Measurements from ENCODE around the gene MYEOV. TPM values are rescaled to one million over a fixed set of nuclear protein-coding genes. Genes with fewer than 3 reads are reported as not detected.

Gene MYEOV
- total and polyA plus RNA-seq, 2 experiments from 2014 or later: 0.14 TPM; not detected in 1

DNA sequence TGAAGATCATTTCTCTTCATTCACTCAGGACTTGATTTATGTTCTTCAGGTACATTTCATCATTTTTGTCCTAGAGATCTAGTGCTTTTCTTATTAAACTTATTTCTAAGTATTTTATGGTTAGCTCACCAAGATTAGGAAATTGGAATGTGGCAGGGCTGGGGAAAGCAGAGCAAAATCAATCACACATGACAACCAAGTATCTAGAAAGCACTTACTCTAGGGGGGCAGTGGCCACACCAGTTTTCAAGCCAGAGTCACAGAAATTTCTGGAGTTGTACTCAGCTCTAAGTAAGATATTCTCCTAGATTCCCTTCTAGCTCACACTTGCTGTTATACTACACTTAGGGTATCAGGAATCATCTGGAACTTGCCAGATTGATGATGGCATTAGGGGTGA lies 33.3 kb upstream of the MYEOV start (continued):
- TF ChIP-seq, protein P1, sequence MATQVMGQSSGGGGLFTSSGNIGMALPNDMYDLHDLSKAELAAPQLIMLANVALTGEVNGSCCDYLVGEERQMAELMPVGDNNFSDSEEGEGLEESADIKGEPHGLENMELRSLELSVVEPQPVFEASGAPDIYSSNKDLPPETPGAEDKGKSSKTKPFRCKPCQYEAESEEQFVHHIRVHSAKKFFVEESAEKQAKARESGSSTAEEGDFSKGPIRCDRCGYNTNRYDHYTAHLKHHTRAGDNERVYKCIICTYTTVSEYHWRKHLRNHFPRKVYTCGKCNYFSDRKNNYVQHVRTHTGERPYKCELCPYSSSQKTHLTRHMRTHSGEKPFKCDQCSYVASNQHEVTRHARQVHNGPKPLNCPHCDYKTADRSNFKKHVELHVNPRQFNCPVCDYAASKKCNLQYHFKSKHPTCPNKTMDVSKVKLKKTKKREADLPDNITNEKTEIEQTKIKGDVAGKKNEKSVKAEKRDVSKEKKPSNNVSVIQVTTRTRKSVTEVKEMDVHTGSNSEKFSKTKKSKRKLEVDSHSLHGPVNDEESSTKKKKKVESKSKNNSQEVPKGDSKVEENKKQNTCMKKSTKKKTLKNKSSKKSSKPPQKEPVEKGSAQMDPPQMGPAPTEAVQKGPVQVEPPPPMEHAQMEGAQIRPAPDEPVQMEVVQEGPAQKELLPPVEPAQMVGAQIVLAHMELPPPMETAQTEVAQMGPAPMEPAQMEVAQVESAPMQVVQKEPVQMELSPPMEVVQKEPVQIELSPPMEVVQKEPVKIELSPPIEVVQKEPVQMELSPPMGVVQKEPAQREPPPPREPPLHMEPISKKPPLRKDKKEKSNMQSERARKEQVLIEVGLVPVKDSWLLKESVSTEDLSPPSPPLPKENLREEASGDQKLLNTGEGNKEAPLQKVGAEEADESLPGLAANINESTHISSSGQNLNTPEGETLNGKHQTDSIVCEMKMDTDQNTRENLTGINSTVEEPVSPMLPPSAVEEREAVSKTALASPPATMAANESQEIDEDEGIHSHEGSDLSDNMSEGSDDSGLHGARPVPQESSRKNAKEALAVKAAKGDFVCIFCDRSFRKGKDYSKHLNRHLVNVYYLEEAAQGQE (IDR thresholded peaks at IDR 0.05; ENCODE audit: unreplicated experiment): no peak

DNA sequence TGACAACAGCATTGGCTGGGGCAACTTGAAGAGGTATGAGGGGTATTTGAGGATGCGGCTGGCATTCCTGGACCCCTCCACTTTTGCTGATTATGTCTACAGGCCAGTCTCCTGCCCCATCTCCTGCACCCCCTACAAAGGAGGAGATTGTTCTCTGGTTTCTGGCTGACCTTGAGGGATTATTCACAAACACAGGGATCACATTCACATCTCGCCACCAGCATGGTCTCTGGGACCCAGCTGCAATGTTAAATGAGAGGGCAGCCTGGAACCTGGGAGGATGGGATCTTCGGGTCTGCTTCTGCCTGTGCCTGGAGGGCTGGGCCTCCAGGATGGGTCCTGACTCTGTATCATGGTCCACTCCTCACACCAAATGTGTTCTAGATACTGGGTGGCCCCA lies 32.8 kb upstream of the MYEOV start:
- H2AFZ ChIP-seq: no peak overlapping the region
- H3K79me2 ChIP-seq (replicated peaks; ENCODE audit: insufficient read depth): no peaks in the 10 kb centered on the region
- H3K27me3 ChIP-seq (ENCODE audit: insufficient read depth): no peaks in the 10 kb centered on the region
- H4K20me1 ChIP-seq (replicated peaks; ENCODE audit: insufficient read depth): no peaks in the 10 kb centered on the region
- H3K4me1 Mint-ChIP-seq: peaks cover 18% of the 10 kb centered on the region
- peaks cover 17% of the 10 kb centered on the region for H3K4me1 ChIP-seq (ENCODE audit: insufficient read depth)
- no peak for DNase-seq (ENCODE audit: low spot score)
- H3K27me3 Mint-ChIP-seq (ENCODE audit: insufficient read depth, low read depth, poor library complexity): peaks cover 16% of the 10 kb centered on the region
- no peak for ATAC-seq
- H3K9me3 Mint-ChIP-seq: peaks cover 30% of the 10 kb centered on the region
- H3K4me2 ChIP-seq: no peak overlapping the region
- H3K27ac ChIP-seq (ENCODE audit: low read depth): no peak overlapping the region
- H3K36me3 Mint-ChIP-seq (ENCODE audit: low read depth): peaks cover 9% of the 10 kb centered on the region; the same call in 2 of the 3 replicates
- H3K4me3 Mint-ChIP-seq: no peak overlapping the region
- no peaks in the 10 kb centered on the region for H3F3A ChIP-seq (replicated peaks; ENCODE audit: low read depth)
- TF ChIP-seq ZNF114 (CRISPR knock-in tag; IDR thresholded peaks at IDR 0.05) (no peak), EZH2 (IDR thresholded peaks at IDR 0.05; ENCODE audit: low read depth, unreplicated experiment) (no peak), NANOG (IDR thresholded peaks at IDR 0.05; ENCODE audit: borderline replicate concordance) (no peak)
- TF ChIP-seq, protein P2, sequence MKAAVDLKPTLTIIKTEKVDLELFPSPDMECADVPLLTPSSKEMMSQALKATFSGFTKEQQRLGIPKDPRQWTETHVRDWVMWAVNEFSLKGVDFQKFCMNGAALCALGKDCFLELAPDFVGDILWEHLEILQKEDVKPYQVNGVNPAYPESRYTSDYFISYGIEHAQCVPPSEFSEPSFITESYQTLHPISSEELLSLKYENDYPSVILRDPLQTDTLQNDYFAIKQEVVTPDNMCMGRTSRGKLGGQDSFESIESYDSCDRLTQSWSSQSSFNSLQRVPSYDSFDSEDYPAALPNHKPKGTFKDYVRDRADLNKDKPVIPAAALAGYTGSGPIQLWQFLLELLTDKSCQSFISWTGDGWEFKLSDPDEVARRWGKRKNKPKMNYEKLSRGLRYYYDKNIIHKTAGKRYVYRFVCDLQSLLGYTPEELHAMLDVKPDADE (IDR thresholded peaks at IDR 0.05): no peak
- TF ChIP-seq, protein P3, sequence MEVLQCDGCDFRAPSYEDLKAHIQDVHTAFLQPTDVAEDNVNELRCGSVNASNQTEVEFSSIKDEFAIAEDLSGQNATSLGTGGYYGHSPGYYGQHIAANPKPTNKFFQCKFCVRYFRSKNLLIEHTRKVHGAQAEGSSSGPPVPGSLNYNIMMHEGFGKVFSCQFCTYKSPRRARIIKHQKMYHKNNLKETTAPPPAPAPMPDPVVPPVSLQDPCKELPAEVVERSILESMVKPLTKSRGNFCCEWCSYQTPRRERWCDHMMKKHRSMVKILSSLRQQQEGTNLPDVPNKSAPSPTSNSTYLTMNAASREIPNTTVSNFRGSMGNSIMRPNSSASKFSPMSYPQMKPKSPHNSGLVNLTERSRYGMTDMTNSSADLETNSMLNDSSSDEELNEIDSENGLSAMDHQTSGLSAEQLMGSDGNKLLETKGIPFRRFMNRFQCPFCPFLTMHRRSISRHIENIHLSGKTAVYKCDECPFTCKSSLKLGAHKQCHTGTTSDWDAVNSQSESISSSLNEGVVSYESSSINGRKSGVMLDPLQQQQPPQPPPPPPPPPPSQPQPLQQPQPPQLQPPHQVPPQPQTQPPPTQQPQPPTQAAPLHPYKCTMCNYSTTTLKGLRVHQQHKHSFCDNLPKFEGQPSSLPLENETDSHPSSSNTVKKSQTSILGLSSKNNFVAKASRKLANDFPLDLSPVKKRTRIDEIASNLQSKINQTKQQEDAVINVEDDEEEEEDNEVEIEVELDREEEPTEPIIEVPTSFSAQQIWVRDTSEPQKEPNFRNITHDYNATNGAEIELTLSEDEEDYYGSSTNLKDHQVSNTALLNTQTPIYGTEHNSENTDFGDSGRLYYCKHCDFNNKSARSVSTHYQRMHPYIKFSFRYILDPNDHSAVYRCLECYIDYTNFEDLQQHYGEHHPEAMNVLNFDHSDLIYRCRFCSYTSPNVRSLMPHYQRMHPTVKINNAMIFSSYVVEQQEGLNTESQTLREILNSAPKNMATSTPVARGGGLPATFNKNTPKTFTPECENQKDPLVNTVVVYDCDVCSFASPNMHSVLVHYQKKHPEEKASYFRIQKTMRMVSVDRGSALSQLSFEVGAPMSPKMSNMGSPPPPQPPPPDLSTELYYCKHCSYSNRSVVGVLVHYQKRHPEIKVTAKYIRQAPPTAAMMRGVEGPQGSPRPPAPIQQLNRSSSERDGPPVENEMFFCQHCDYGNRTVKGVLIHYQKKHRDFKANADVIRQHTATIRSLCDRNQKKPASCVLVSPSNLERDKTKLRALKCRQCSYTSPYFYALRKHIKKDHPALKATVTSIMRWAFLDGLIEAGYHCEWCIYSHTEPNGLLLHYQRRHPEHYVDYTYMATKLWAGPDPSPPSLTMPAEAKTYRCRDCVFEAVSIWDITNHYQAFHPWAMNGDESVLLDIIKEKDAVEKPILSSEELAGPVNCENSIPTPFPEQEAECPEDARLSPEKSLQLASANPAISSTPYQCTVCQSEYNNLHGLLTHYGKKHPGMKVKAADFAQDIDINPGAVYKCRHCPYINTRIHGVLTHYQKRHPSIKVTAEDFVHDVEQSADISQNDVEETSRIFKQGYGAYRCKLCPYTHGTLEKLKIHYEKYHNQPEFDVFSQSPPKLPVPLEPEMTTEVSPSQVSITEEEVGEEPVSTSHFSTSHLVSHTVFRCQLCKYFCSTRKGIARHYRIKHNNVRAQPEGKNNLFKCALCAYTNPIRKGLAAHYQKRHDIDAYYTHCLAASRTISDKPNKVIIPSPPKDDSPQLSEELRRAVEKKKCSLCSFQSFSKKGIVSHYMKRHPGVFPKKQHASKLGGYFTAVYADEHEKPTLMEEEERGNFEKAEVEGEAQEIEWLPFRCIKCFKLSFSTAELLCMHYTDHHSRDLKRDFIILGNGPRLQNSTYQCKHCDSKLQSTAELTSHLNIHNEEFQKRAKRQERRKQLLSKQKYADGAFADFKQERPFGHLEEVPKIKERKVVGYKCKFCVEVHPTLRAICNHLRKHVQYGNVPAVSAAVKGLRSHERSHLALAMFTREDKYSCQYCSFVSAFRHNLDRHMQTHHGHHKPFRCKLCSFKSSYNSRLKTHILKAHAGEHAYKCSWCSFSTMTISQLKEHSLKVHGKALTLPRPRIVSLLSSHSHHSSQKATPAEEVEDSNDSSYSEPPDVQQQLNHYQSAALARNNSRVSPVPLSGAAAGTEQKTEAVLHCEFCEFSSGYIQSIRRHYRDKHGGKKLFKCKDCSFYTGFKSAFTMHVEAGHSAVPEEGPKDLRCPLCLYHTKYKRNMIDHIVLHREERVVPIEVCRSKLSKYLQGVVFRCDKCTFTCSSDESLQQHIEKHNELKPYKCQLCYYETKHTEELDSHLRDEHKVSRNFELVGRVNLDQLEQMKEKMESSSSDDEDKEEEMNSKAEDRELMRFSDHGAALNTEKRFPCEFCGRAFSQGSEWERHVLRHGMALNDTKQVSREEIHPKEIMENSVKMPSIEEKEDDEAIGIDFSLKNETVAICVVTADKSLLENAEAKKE (CRISPR knock-in tag; IDR thresholded peaks at IDR 0.05): no peak
- H3K27ac Mint-ChIP-seq: no peak overlapping the region
- no peaks in the 10 kb centered on the region for H3K36me3 ChIP-seq (ENCODE audit: insufficient read depth)
- no peak overlapping the region for H3K4me3 ChIP-seq
- 0 out of 2 replicates have a peak, but pooled peaks cover 3% of the 10 kb centered on the region for H3K9me2 ChIP-seq (ENCODE audit: insufficient read depth)
